Adrenal gland (tissue), 12 donors: Measurements from ENCODE around the gene TPK1. TPM values are rescaled to one million over a fixed set of nuclear protein-coding genes. Genes with fewer than 3 reads are reported as not detected.

Experiments used
- DNase-seq, 7 donors: peaks; one replicate each; pipeline ENCODE4 v3.0.0-alpha.2; 2019 to 2020
- H3K27ac ChIP-seq, 5 donors: fragments of 200-600 bp; sonication (generic) in 4 of 5; 1 replicate in 3 of 5; 2 replicates in 2 of 5; pipeline versions ENCODE4 v1.5.1 to v1.8.0; 2016 to 2020; ENCODE audit warnings: mild to moderate bottlenecking in 1 of 5
- H3K27me3 ChIP-seq: fragments of 200-600 bp; 2 replicates; pipeline ENCODE4 v1.8.0; 2021
- H3K36me3 ChIP-seq, 2 donors: fragments of 200-600 bp; replicated peaks in 1 of 2; 1 replicate in 1 of 2; 2 replicates in 1 of 2; pipeline versions ENCODE4 v1.5.1 to v1.8.0; 2018 to 2022
- H3K4me1 ChIP-seq, 2 donors: fragments of 200-600 bp; replicated peaks in 1 of 2; 1 replicate in 1 of 2; 2 replicates in 1 of 2; pipeline versions ENCODE4 v1.5.1 to v1.8.0; 2018 to 2021
- H3K4me3 ChIP-seq, 4 donors: fragments of 200-600 bp; sonication (generic) in 3 of 4; one replicate each; pipeline ENCODE4 v1.5.1; 2016 to 2018
- H3K9me3 ChIP-seq, 3 donors: fragments of 200-600 bp; sonication (generic) in 1 of 3; replicated peaks in 1 of 3; 1 replicate in 2 of 3; 2 replicates in 1 of 3; pipeline versions ENCODE4 v1.5.1 to v1.8.0; 2016 to 2021
- POLR2A ChIP-seq, 2 donors: fragments of 450-650 bp; IDR thresholded peaks; one replicate each; pipeline ENCODE4 v1.6.1; 2017; ENCODE audit warnings: antibody characterized with exemption in 2 of 2, mild to moderate bottlenecking in 2 of 2, moderate library complexity in 1 of 2
- WGBS, 4 donors: extraction: QIAGEN DNeasy Blood & Tissue Kit in 2 of 4; methylation state at CpG; one replicate each; pipeline versions ENCODE4 v1.1.5 to v1.1.7; 2013 to 2017; 5-methylcytosine and 5-hydroxymethylcytosine counted together
- intact Hi-C, 2 donors: fragments of 100-400 bp; cut with DNase I; formaldehyde crosslinking; loops; one replicate each; pipeline versions ENCODE4 v1.14.1 to v1.15.0; 2022 to 2023
- polyA plus RNA-seq, 3 donors: library from polyadenylated mRNA; stranded (reverse); fragments of 200-250 nt in 2 of 3; fragments of 350-450 nt in 1 of 3; fragmentation: Illumina TruSeq in 1 of 3; extraction: RNeasy Lipid Tissue Mini Kit (QIAGEN cat#74804) in 1 of 3; gene quantifications; one replicate each; pipeline ENCODE4 v1.2.3, GENCODE V29; 2013 to 2014
- total RNA-seq, 9 donors: library from RNA; depleted of rRNA in 4 of 9; stranded (reverse); fragments of >200 nt in 4 of 9; fragments of 120-200 nt in 1 of 9; fragmentation: NEBNext Ultra II Directional in 1 of 9; extraction: Animal tissue kit (Norgen Biotek cat#: 25700) in 1 of 9; gene quantifications; one replicate each; pipeline versions ENCODE4 v1.1.0 to v1.2.4, GENCODE V29; 2013 to 2023
- TF ChIP-seq, protein P1 (sequence below), 6 experiments: fragments of 450-650 bp in 4 of 6; fragments of 200-600 bp in 2 of 6; sonication (generic) in 1 of 6; IDR thresholded peaks; 1 replicate in 5 of 6; 2 replicates in 1 of 6; pipeline versions ENCODE4 v1.5.1 to v1.8.0; 2016 to 2021; ENCODE audit warnings: antibody characterized with exemption in 6 of 6, mild to moderate bottlenecking in 2 of 6, moderate library complexity in 1 of 6
- donor health status: healthy with polysubstance abuse.
- donor health status: Bipolar disorder and iron deficiency.
- donor health status: DM: yes; HTN: yes; CAD: no.
- donor health status: DM: no; HTN: no; CAD: no.
- donor health status: DM: no; HTN: no; CAD: no.
- donor health status: DM: yes; HTN: yes; CAD: no.

Gene TPK1
- total and polyA plus RNA-seq, 12 donors = 3.7 to 10.6 (median 9.6) TPM

DNA sequence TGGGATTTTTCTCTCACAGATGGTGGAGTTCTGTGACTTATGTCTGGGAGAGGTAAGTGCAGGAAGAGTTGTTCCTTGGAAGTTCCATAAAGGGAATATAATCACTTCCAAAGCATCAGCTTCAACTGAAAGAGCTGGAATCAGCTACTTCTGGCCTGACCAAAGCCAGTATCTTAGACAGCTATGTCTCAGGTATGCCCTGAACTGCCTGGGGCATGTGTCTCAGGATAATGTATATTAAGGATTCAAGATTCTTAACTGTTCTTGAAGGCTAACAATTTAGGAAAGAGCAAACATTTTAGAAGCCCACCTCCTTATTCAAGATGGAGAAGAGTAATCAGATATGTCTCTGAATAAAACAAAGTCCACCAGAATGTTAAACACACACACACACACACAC is 420.0 kb downstream of the TPK1 start:
- intact Hi-C loops = no loop called here
- no peak for DNase-seq
- H3K4me1 ChIP-seq = no peaks in the 10 kb centered on the region
- no peak overlapping the region for H3K27ac ChIP-seq
- no peaks in the 10 kb centered on the region for H3K36me3 ChIP-seq
- no peak for TF ChIP-seq POLR2A (IDR thresholded peaks at IDR 0.05)
- TF ChIP-seq, protein P1, sequence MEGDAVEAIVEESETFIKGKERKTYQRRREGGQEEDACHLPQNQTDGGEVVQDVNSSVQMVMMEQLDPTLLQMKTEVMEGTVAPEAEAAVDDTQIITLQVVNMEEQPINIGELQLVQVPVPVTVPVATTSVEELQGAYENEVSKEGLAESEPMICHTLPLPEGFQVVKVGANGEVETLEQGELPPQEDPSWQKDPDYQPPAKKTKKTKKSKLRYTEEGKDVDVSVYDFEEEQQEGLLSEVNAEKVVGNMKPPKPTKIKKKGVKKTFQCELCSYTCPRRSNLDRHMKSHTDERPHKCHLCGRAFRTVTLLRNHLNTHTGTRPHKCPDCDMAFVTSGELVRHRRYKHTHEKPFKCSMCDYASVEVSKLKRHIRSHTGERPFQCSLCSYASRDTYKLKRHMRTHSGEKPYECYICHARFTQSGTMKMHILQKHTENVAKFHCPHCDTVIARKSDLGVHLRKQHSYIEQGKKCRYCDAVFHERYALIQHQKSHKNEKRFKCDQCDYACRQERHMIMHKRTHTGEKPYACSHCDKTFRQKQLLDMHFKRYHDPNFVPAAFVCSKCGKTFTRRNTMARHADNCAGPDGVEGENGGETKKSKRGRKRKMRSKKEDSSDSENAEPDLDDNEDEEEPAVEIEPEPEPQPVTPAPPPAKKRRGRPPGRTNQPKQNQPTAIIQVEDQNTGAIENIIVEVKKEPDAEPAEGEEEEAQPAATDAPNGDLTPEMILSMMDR (IDR thresholded peaks at IDR 0.05) = no peak
- H3K4me3 ChIP-seq = no peak overlapping the region
- no peaks in the 10 kb centered on the region for H3K9me3 ChIP-seq
- H3K27me3 ChIP-seq = no peaks in the 10 kb centered on the region

DNA sequence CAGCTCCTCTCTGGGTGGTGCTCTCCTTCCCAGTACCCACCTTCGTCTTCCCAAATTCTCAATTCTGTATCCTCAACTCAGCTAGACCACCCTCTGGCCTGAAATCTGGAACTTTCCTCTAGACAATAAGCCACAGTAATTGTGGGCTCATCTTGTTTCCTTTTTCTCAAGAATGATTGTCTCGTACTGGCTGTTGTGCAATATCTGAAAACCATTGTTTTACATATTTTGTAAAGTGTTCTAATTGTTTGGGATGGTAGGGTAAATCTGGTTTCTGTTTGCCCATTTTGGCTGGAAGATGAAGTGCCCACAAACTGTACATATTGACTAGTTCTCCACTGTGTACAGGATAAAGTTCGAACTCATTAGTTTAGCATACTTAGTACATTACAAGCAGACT is 421.0 kb downstream of the TPK1 start:
- no peak for DNase-seq
- Histone ChIP-seq H3K36me3 (no peaks in the 10 kb centered on the region), H3K27ac (no peak overlapping the region), H3K4me3 (no peak overlapping the region), H3K27me3 (no peaks in the 10 kb centered on the region), H3K4me1 (no peaks in the 10 kb centered on the region), H3K9me3 (no peaks in the 10 kb centered on the region)
- 38 to 66% (median 58%) methylated on average over 3 of the region's 3 CpGs for WGBS, 4 donors
- intact Hi-C loops = no loop called here
- no peak for TF ChIP-seq POLR2A (IDR thresholded peaks at IDR 0.05)
- TF ChIP-seq, protein P1 (IDR thresholded peaks at IDR 0.05) = no peak

DNA sequence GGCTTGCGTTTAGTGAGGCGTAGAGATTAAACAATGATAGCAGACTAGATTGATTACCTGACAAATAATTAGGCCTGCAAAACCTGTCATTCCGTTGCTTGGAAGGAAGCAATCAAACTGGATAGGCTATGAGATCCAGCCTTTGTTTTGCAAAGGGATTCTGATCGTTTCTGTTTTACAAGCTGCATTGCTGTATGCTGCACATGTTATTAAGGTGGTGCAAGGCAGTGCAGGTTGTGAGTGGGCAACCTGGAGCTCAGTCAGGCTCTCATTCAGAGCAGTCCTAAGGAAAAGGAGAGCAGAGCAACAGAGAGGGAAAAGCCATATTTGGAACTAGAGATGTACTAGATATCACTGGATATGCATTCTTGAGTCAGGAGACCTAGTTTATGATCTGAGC is 425.4 kb downstream of the TPK1 start:
- TF ChIP-seq, protein P1 (IDR thresholded peaks at IDR 0.05) = no peak
- TF ChIP-seq POLR2A (IDR thresholded peaks at IDR 0.05) = no peak
- Histone ChIP-seq H3K27ac (no peak overlapping the region), H3K4me1 (no peaks in the 10 kb centered on the region), H3K4me3 (no peak overlapping the region), H3K9me3 (no peaks in the 10 kb centered on the region), H3K27me3 (no peaks in the 10 kb centered on the region), H3K36me3 (no peaks in the 10 kb centered on the region)
- DNase-seq = no peak
- 16 to 40% (median 32%) methylated on average over 4 of the region's 4 CpGs for WGBS, 4 donors
- intact Hi-C loops = no loop called here

DNA sequence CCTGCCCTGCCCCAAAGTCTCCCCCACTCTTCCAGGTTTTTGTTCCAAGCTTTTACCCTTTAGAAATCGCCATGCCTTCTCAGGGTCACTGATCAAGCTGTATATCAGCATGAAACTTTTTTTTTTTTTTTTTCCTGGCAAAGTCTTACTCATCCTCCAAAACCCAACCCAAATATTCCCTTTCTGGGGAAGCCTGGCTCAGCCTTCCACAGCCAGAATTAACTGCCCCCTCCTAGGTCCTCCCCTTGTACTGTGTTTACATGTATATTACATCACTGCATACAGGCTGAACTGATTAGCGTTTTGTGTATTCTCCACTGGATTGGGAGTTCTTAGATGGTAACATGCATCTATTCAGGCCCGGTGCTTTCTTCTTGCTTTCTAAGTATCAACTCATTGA is 427.7 kb downstream of the TPK1 start:
- no peak for TF ChIP-seq POLR2A (IDR thresholded peaks at IDR 0.05)
- TF ChIP-seq, protein P1 (IDR thresholded peaks at IDR 0.05) = no peak
- intact Hi-C loops = no loop called here
- no peak overlapping the region for H3K4me3 ChIP-seq
- no peaks in the 10 kb centered on the region for H3K4me1 ChIP-seq
- no peaks in the 10 kb centered on the region for H3K27me3 ChIP-seq
- no peaks in the 10 kb centered on the region for H3K36me3 ChIP-seq
- H3K9me3 ChIP-seq = no peaks in the 10 kb centered on the region
- DNase-seq = peak in 1 of 7 donors; percentile 21
- H3K27ac ChIP-seq = no peak overlapping the region
- 60 to 64% (median 62%) methylated on average over 3 of the region's 3 CpGs for WGBS, 4 donors
